Liver (tissue), 9 donors: ENCODE data around the gene ZFC3H1. TPM values are rescaled to one million over a fixed set of nuclear protein-coding genes. Genes with fewer than 3 reads are reported as not detected.
A peak's percentile ranks its signal among the peaks of the same experiment; 100 is the strongest.
"Not testable (repeated sequence)": the region's sequence is repeated elsewhere in the genome, so short reads cannot be mapped to it uniquely, and the experiment has no call there.

Experiments
- DNase-seq: peaks from one replicate; pipeline ENCODE4 v3.0.0-alpha.2; 2017; ENCODE audit warnings: low spot score
- H3K27ac ChIP-seq, 2 donors: one replicate each; pipeline ENCODE4 v1.7.0; 2013; ENCODE audit warnings: inconsistent platforms in 2 of 2, low read length in 2 of 2, control low read depth in 1 of 2, low read depth in 1 of 2, mild to moderate bottlenecking in 1 of 2
- H3K27me3 ChIP-seq, 4 donors: one replicate each; pipeline versions ENCODE4 v1.6.1 to v1.7.0; 2013; ENCODE audit warnings: low read length in 3 of 4, inconsistent platforms in 1 of 4, mild to moderate bottlenecking in 1 of 4, moderate library complexity in 1 of 4; ENCODE audit not compliant: control insufficient read depth in 4 of 4, insufficient read depth in 4 of 4
- H3K36me3 ChIP-seq, 4 donors: one replicate each; pipeline versions ENCODE4 v1.6.1 to v1.7.0; 2013; ENCODE audit warnings: low read length in 3 of 4, mild to moderate bottlenecking in 3 of 4, low read depth in 1 of 4, moderate library complexity in 1 of 4; ENCODE audit not compliant: control insufficient read depth in 4 of 4, insufficient read depth in 3 of 4
- H3K4me1 ChIP-seq, 4 donors: one replicate each; pipeline versions ENCODE4 v1.6.1 to v1.7.0; 2013; ENCODE audit warnings: low read length in 3 of 4, mild to moderate bottlenecking in 3 of 4, moderate library complexity in 1 of 4; ENCODE audit not compliant: control insufficient read depth in 4 of 4, insufficient read depth in 4 of 4
- H3K4me3 ChIP-seq, 3 donors: one replicate each; pipeline versions ENCODE4 v1.6.1 to v1.7.0; 2013; ENCODE audit warnings: low read length in 3 of 3, control low read depth in 1 of 3, low read depth in 1 of 3, mild to moderate bottlenecking in 1 of 3
- H3K9ac ChIP-seq, 2 donors: one replicate each; pipeline ENCODE4 v1.7.0; 2013; ENCODE audit warnings: low read length in 2 of 2, mild to moderate bottlenecking in 2 of 2, moderate library complexity in 2 of 2, control low read depth in 1 of 2, low read depth in 1 of 2
- H3K9me3 ChIP-seq, 4 donors: one replicate each; pipeline versions ENCODE4 v1.6.1 to v1.7.0; 2013; ENCODE audit warnings: low read length in 3 of 4; ENCODE audit not compliant: control insufficient read depth in 4 of 4
- EGR1 ChIP-seq, 2 donors: IDR thresholded peaks; 2 replicates each; pipeline ENCODE4 v1.6.1; 2016 to 2018; ENCODE audit warnings: antibody characterized with exemption in 2 of 2, low read depth in 2 of 2
- FOXA1 ChIP-seq: IDR thresholded peaks from 2 replicates; pipeline ENCODE4 v1.6.1; 2016; ENCODE audit warnings: antibody characterized with exemption
- FOXA2 ChIP-seq: IDR thresholded peaks from 2 replicates; pipeline ENCODE4 v1.6.1; 2016; ENCODE audit warnings: antibody characterized with exemption
- GABPA ChIP-seq, 2 donors: IDR thresholded peaks in 1 of 2; conservative IDR thresholded peaks in 1 of 2; 2 replicates each; pipeline ENCODE4 v1.6.1; 2016; ENCODE audit warnings: antibody characterized with exemption in 2 of 2, mild to moderate bottlenecking in 1 of 2, moderate library complexity in 1 of 2
- HNF4A ChIP-seq, 2 donors: conservative IDR thresholded peaks; 2 replicates each; pipeline ENCODE4 v1.6.1; 2016; ENCODE audit warnings: antibody characterized with exemption in 2 of 2, mild to moderate bottlenecking in 2 of 2
- HNF4G ChIP-seq: IDR thresholded peaks from 2 replicates; pipeline ENCODE4 v1.6.1; 2016; ENCODE audit warnings: antibody characterized with exemption
- NR2F2 ChIP-seq: IDR thresholded peaks from 2 replicates; pipeline ENCODE4 v1.6.1; 2016; ENCODE audit warnings: antibody characterized with exemption
- RAD21 ChIP-seq, 2 donors: IDR thresholded peaks; 2 replicates each; pipeline ENCODE4 v1.6.1; 2016; ENCODE audit warnings: antibody characterized with exemption in 2 of 2, mild to moderate bottlenecking in 2 of 2
- RXRA ChIP-seq, 2 donors: IDR thresholded peaks; 2 replicates each; pipeline ENCODE4 v1.6.1; 2017 to 2018; ENCODE audit warnings: antibody characterized with exemption in 2 of 2, mild to moderate bottlenecking in 1 of 2
- SP1 ChIP-seq: IDR thresholded peaks from 2 replicates; pipeline ENCODE4 v1.6.1; 2018; ENCODE audit warnings: antibody characterized with exemption, mild to moderate bottlenecking
- TAF1 ChIP-seq: conservative IDR thresholded peaks from 2 replicates; pipeline ENCODE4 v1.6.1; 2016; ENCODE audit warnings: antibody characterized with exemption, mild to moderate bottlenecking
- WGBS: extraction: QIAGEN DNeasy Blood & Tissue Kit; methylation state at CpG from one replicate; pipeline ENCODE4 v1.1.7; 2013; 5-methylcytosine and 5-hydroxymethylcytosine counted together
- polyA plus RNA-seq, 2 donors: library from polyadenylated mRNA; stranded (reverse) in 1 of 2; unstranded in 1 of 2; fragments of 200-250 nt in 1 of 2; fragments of >200 nt in 1 of 2; fragmentation: Nextera tagmentation in 1 of 2; extraction: Ambion mirVana in 1 of 2; gene quantifications; one replicate each; pipeline versions ENCODE4 v1.2.1 to v1.2.3, GENCODE V29; 2013 to 2015
- total RNA-seq, 2 donors: library from RNA; depleted of rRNA; stranded (reverse); fragments of >200 nt; gene quantifications; one replicate each; pipeline ENCODE4 v1.2.3, GENCODE V29; 2014
- TF ChIP-seq, protein P1 (sequence below): IDR thresholded peaks from 2 replicates; pipeline ENCODE4 v1.6.1; 2016; ENCODE audit warnings: antibody characterized with exemption, mild to moderate bottlenecking
- TF ChIP-seq, protein P2 (sequence below): fragments of 150-350 bp; IDR thresholded peaks from 2 replicates; pipeline ENCODE4 v1.5.1; 2017; ENCODE audit warnings: improper control_type of control experiment, low read depth, low read length; ENCODE audit not compliant: missing input control
- TF ChIP-seq, protein P3 (sequence below): IDR thresholded peaks from 2 replicates; pipeline ENCODE4 v1.6.1; 2016; ENCODE audit warnings: antibody characterized with exemption
- TF ChIP-seq, protein P4 (sequence below): IDR thresholded peaks from 2 replicates; pipeline ENCODE4 v1.6.1; 2016; ENCODE audit warnings: antibody characterized with exemption
- donor health status: healthy.
- donor health status: healthy.
- donor health status: healthy.
- donor health status: healthy.
- donor health status: healthy.

Gene ZFC3H1
- total and polyA plus RNA-seq, 4 donors = 3.4 to 32.3 (median 8.6) TPM

DNA sequence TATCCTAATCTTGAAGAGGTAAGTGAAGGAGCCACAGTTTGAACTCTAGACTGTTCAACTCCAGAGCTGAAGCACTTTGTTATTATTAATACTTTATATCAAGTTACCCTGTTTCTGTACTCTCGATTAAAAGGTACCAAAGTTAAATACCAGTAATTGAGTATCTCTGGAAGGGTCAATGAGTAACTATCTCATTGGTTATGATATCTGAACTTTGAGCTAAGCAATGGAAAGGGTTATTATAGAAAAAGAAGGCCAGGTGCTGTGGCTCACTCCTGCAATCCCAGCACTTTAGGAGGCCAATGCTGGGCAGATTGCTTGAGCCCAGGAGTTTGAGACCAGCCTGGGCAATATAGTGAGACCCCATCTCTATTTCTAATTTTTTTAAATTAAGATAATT is 32.1 kb upstream of the ZFC3H1 start:
- no peak overlapping the region for H3K9ac ChIP-seq
- 28% methylated on average over 1 of the region's 1 CpG for WGBS
- no peak for DNase-seq
- no peak for TF ChIP-seq NR2F2
- TF ChIP-seq SP1 = peak; percentile 63
- TF ChIP-seq HNF4A (conservative IDR thresholded peaks at IDR 0.05) = peak; percentile 33 to 86
- TF ChIP-seq HNF4G = peak; percentile 30
- TF ChIP-seq RXRA (IDR thresholded peaks at IDR 0.05) = peak in 1 of 2 donors; percentile 26
- no peaks in the 10 kb centered on the region for H3K27me3 ChIP-seq
- no peak overlapping the region for H3K27ac ChIP-seq
- peaks cover 2 to 20% (median 11%) of the 10 kb centered on the region in 4 donors for H3K4me1 ChIP-seq
- H3K36me3 ChIP-seq = peaks cover 4 to 13% (median 12%) of the 10 kb centered on the region in 4 donors
- H3K4me3 ChIP-seq = no peak overlapping the region
- H3K9me3 ChIP-seq = no peaks in the 10 kb centered on the region

DNA sequence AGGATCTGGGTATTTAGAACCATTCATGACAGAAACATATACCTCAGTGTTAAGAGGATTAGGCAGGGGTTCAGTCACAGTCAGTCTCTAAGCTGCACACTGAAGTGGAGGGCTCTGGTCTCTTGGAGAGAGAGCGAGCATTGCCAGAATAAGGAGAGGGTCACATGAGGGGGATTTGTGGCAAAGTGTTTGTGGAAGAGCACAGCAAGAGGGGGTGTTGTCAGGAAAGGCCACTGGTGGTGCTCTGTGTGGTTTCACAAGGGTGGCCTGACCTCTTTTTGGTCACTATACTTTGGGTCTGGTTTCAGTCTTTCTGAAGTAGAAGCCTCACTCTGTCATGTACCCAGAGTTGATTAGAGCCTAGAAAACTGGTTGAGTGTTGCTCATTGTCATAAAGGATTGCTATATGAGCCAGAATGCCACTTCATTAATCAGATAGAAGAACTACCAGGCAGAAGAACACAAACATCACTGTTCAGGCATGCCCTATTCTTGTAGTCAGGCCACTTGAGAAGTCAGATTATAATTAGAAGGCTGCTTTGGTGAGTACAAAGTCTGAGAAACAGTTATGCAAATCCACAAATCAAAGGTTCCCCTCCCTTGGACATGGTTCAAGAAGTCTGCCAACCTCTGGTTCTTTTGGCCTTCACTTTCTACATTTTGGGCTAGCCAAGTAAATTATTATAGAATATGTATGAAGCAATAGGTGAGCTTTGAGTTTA is 30.6 kb upstream of the ZFC3H1 start:
- Histone ChIP-seq H3K4me3 (no peak overlapping the region), H3K27ac (peak overlapping the region in 1 of 2 donors; percentile 54), H3K9me3 (no peaks in the 10 kb centered on the region), H3K9ac (no peak overlapping the region), H3K27me3 (no peaks in the 10 kb centered on the region), H3K4me1 (peaks cover 2 to 20% (median 11%) of the 10 kb centered on the region in 4 donors), H3K36me3 (peaks cover 2 to 11% (median 8%) of the 10 kb centered on the region in 4 donors)
- WGBS = 96% methylated on average over 1 of the region's 1 CpG
- TF ChIP-seq, protein P1, sequence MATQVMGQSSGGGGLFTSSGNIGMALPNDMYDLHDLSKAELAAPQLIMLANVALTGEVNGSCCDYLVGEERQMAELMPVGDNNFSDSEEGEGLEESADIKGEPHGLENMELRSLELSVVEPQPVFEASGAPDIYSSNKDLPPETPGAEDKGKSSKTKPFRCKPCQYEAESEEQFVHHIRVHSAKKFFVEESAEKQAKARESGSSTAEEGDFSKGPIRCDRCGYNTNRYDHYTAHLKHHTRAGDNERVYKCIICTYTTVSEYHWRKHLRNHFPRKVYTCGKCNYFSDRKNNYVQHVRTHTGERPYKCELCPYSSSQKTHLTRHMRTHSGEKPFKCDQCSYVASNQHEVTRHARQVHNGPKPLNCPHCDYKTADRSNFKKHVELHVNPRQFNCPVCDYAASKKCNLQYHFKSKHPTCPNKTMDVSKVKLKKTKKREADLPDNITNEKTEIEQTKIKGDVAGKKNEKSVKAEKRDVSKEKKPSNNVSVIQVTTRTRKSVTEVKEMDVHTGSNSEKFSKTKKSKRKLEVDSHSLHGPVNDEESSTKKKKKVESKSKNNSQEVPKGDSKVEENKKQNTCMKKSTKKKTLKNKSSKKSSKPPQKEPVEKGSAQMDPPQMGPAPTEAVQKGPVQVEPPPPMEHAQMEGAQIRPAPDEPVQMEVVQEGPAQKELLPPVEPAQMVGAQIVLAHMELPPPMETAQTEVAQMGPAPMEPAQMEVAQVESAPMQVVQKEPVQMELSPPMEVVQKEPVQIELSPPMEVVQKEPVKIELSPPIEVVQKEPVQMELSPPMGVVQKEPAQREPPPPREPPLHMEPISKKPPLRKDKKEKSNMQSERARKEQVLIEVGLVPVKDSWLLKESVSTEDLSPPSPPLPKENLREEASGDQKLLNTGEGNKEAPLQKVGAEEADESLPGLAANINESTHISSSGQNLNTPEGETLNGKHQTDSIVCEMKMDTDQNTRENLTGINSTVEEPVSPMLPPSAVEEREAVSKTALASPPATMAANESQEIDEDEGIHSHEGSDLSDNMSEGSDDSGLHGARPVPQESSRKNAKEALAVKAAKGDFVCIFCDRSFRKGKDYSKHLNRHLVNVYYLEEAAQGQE = no peak
- TF ChIP-seq TAF1 (no peak), HNF4A (conservative IDR thresholded peaks at IDR 0.05) (peak; percentile 68 to 88), FOXA1 (no peak), HNF4G (peak; percentile 42), GABPA (IDR thresholded peaks at IDR 0.05 in 1 of 2, conservative IDR thresholded peaks at IDR 0.05 in 1 of 2) (no peak), RXRA (IDR thresholded peaks at IDR 0.05) (peak in 1 of 2 donors; percentile 13), RAD21 (IDR thresholded peaks at IDR 0.05) (no peak), EGR1 (IDR thresholded peaks at IDR 0.05; ENCODE audit: low read depth in 2 of 2) (no peak), FOXA2 (no peak), SP1 (peak; percentile 56)
- TF ChIP-seq, protein P2, sequence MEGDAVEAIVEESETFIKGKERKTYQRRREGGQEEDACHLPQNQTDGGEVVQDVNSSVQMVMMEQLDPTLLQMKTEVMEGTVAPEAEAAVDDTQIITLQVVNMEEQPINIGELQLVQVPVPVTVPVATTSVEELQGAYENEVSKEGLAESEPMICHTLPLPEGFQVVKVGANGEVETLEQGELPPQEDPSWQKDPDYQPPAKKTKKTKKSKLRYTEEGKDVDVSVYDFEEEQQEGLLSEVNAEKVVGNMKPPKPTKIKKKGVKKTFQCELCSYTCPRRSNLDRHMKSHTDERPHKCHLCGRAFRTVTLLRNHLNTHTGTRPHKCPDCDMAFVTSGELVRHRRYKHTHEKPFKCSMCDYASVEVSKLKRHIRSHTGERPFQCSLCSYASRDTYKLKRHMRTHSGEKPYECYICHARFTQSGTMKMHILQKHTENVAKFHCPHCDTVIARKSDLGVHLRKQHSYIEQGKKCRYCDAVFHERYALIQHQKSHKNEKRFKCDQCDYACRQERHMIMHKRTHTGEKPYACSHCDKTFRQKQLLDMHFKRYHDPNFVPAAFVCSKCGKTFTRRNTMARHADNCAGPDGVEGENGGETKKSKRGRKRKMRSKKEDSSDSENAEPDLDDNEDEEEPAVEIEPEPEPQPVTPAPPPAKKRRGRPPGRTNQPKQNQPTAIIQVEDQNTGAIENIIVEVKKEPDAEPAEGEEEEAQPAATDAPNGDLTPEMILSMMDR = no peak
- TF ChIP-seq, protein P3, sequence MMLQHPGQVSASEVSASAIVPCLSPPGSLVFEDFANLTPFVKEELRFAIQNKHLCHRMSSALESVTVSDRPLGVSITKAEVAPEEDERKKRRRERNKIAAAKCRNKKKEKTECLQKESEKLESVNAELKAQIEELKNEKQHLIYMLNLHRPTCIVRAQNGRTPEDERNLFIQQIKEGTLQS = no peak
- TF ChIP-seq, protein P4, sequence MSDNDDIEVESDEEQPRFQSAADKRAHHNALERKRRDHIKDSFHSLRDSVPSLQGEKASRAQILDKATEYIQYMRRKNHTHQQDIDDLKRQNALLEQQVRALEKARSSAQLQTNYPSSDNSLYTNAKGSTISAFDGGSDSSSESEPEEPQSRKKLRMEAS = no peak
- no peak for DNase-seq

DNA sequence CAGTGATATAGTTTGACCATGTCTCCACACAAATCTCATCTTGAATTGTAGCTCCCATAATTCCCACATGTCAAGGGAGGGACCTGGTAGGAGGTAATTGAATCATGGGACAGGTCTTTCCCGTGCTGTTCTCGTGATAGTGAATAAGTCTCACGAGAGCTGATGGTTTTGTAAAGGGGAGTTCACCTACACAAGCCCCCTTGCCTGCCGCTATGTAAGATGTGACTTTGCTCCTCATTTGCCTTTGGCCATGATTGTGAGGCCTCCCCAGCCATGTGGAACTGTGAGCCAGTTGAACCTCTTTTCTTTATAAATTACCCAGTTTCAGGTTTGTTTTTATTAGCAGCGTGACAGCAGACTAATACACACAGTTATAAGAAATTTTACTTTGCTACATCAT is 30.0 kb upstream of the ZFC3H1 start:
- not testable (repeated sequence) for H3K9me3 ChIP-seq, H3K9ac ChIP-seq, H3K36me3 ChIP-seq, H3K27ac ChIP-seq, DNase-seq, H3K4me3 ChIP-seq, H3K27me3 ChIP-seq
- peaks cover 2 to 20% (median 11%) of the 10 kb centered on the region in 4 donors for H3K4me1 ChIP-seq
- WGBS = 95% methylated on average over 5 of the region's 5 CpGs
